C4-2B (cell line): ENCODE data around the gene TMEM151A.
"Not testable (repeated sequence)": the region's sequence is repeated elsewhere in the genome, so short reads cannot be mapped to it uniquely, and the experiment has no call there.

Experiments
- H3K27ac ChIP-seq: fragments of 450-650 bp; 2 replicates; pipeline ENCODE4 v1.5.1; 2017
- CTCF ChIP-seq: fragments of 450-650 bp; conservative IDR thresholded peaks from 2 replicates; pipeline ENCODE4 v1.5.1; 2017; ENCODE audit warnings: mild to moderate bottlenecking
- ZFX ChIP-seq: fragments of 450-650 bp; IDR thresholded peaks from 2 replicates; pipeline ENCODE4 v1.6.1; 2017

The TMEM151A gene

DNA sequence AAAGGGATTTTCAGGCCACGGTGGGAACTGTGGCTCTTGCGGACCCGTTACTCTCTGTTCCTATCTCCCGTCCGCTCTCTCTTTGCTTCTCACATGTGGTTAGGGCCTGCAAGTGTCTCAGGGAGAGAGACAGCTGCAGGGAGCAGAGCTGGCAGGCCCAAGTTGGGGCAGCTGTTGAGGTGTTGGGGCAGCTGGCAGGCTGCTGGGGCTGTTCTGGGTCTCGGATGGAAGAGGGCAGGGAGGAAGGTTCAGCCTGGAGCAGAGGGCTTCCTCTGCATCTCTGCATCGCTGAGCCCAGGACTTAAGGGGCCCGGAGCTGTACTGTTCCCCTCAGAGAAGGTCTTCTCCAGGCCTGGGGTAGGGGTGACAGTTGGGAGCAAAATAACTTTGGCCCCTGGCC, 16.3 kb upstream of the TMEM151A start:
- no peak overlapping the region for H3K27ac ChIP-seq
- no peak for TF ChIP-seq CTCF
- no peak for TF ChIP-seq ZFX

DNA sequence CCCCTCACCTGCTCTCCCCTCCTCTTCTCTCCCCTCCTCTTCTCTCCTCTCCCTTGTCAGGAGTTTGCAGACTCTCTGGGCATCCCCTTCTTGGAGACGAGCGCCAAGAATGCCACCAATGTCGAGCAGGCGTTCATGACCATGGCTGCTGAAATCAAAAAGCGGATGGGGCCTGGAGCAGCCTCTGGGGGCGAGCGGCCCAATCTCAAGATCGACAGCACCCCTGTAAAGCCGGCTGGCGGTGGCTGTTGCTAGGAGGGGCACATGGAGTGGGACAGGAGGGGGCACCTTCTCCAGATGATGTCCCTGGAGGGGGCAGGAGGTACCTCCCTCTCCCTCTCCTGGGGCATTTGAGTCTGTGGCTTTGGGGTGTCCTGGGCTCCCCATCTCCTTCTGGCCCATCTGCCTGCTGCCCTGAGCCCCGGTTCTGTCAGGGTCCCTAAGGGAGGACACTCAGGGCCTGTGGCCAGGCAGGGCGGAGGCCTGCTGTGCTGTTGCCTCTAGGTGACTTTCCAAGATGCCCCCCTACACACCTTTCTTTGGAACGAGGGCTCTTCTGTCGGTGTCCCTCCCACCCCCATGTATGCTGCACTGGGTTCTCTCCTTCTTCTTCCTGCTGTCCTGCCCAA, 15.6 kb upstream of the TMEM151A start:
- H3K27ac ChIP-seq = no peak overlapping the region
- TF ChIP-seq ZFX = no peak

- H3K27ac ChIP-seq = not testable (repeated sequence)
Measured at GRCh38 chr11:66276619-66277018, 15.1 kb upstream of the TMEM151A start.

DNA sequence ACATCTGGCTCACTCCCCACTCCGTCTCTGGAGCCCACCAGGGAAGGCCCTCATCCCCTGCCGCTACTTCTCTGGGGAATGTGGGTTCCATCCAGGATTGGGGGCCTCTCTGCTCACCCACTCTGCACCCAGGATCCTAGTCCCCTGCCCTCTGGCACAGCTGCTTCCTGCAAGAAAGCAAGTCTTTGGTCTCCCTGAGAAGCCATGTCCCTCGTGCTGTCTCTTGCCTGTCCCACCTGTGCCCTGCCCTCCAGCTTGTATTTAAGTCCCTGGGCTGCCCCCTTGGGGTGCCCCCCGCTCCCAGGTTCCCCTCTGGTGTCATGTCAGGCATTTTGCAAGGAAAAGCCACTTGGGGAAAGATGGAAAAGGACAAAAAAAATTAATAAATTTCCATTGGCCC, 14.6 kb upstream of the TMEM151A start:
- 0 out of 2 replicates have a peak overlapping the region, but pooled peaks have one; percentile 21 for H3K27ac ChIP-seq

- peak within 1 kb of the TSS; percentile 21; the same call in 1 of the 2 replicates for H3K27ac ChIP-seq
- no peak for TF ChIP-seq CTCF
- no peak for TF ChIP-seq ZFX
Measured at GRCh38 chr11:66277471-66278362, 14.0 kb upstream of the TMEM151A start, which contains the start of gene CNIH2. Gene CNIH2 (plus strand): TSS chr11:66278175. CDS start chr11:66278457, 282 bp downstream.

GRCh38 chr11:66278363-66279091, 13.2 kb upstream of the TMEM151A start:
- no peak for TF ChIP-seq CTCF
- TF ChIP-seq ZFX = no peak

GRCh38 chr11:66279092-66279734, 12.5 kb upstream of the TMEM151A start:
- no peak overlapping the region for H3K27ac ChIP-seq
- no peak for TF ChIP-seq CTCF

More at GRCh38 chr11:66278363-66279091, 13.2 kb upstream of the TMEM151A start:
- no peak overlapping the region; the same call in 1 of the 2 replicates for H3K27ac ChIP-seq

DNA sequence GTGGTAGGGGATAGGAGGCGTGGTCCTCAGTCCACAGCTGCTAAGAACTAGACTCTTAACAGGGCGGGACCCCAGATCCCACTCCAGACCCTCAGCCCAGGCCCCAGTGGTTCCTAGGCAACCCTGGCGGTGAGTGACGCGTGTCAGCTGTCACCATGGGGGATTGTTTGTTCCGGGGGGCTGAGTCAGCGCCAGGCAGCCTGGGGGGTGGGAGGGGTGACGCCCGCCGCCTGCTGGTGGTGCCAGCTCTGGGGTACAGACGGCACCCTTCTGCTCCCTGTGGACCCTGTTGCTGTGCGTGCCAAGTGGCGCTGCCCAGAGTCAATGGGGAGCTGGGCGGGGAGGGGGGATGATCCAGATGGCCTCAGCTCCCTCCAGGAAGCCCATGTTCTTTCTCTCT, 11.3 kb upstream of the TMEM151A start:
- TF ChIP-seq ZFX = no peak
- no peak for TF ChIP-seq CTCF
- H3K27ac ChIP-seq = no peak overlapping the region
